ENCODE results near the gene BPIFB2.

BPIFB2 gene

GRCh38 chr20:33071198-33071597, 63.7 kb downstream of the BPIFB2 start:
- no peak for DNase-seq

GRCh38 chr20:33072362-33072761, 64.9 kb downstream of the BPIFB2 start:
- no peak for DNase-seq

- no peak for DNase-seq
Observed at GRCh38 chr20:33072813-33073212, 65.3 kb downstream of the BPIFB2 start.

Measured in CD4-positive, alpha-beta T cell treated with Interleukin-6 for 4 hours (primary cell).